GM18505 (cell line): Measurements from ENCODE around the gene CST4.
"Not testable (repeated sequence)": the region's sequence is repeated elsewhere in the genome, so short reads cannot be mapped to it uniquely, and the experiment has no call there.

Experiments used
- ATAC-seq: cut with Tn5 transposase; IDR thresholded peaks from one replicate; pipeline ENCODE4 v1.9.1; 2021; ENCODE audit not compliant: unreplicated experiment
- POLR2A ChIP-seq: IDR thresholded peaks from 4 replicates; pipeline ENCODE4 v1.6.1; 2011; ENCODE audit warnings: borderline replicate concordance; ENCODE audit not compliant: insufficient read depth, insufficient read length; ENCODE audit errors: extremely low read depth

The CST4 gene

GRCh38 chr20:23688684-23689398 lies at the start of gene CST4:
Gene CST4 (minus strand): TSS chr20:23689038. CDS start chr20:23688969, 69 bp downstream.
- ATAC-seq, result not testable (repeated sequence)

- ATAC-seq, result not testable (repeated sequence)
Observed at GRCh38 chr20:23735391-23735790, 46.6 kb upstream of the CST4 start.

GRCh38 chr20:23734949-23735348 lies 46.1 kb upstream of the CST4 start:
- ATAC-seq, result not testable (repeated sequence)

- not testable (repeated sequence) for ATAC-seq
Observed at GRCh38 chr20:23734440-23734839, 45.6 kb upstream of the CST4 start.

GRCh38 chr20:23727016-23727415 lies 38.2 kb upstream of the CST4 start:
- no peak for ATAC-seq

GRCh38 chr20:23725102-23725501 lies 36.3 kb upstream of the CST4 start:
- TF ChIP-seq POLR2A, result no peak
- ATAC-seq, result no peak

More at GRCh38 chr20:23727016-23727415, 38.2 kb upstream of the CST4 start:
- no peak for TF ChIP-seq POLR2A

- not testable (repeated sequence) for ATAC-seq
Observed at GRCh38 chr20:23723659-23724307, 34.9 kb upstream of the CST4 start.

- not testable (repeated sequence) for ATAC-seq
Observed at GRCh38 chr20:23722851-23723250, 34.0 kb upstream of the CST4 start.

GRCh38 chr20:23721962-23722361 lies 33.1 kb upstream of the CST4 start:
- TF ChIP-seq POLR2A, result no peak
- no peak for ATAC-seq

GRCh38 chr20:23719351-23719750 lies 30.5 kb upstream of the CST4 start:
- not testable (repeated sequence) for ATAC-seq

- ATAC-seq, result not testable (repeated sequence)
Observed at GRCh38 chr20:23711778-23712177, 22.9 kb upstream of the CST4 start.

- TF ChIP-seq POLR2A, result no peak
- no peak for ATAC-seq
Observed at GRCh38 chr20:23710771-23711170, 21.9 kb upstream of the CST4 start.

GRCh38 chr20:23705895-23706294 lies 17.1 kb upstream of the CST4 start:
- ATAC-seq, result no peak
- no peak for TF ChIP-seq POLR2A

- no peak for TF ChIP-seq POLR2A
- no peak for ATAC-seq
Observed at GRCh38 chr20:23702021-23702420, 13.2 kb upstream of the CST4 start.

GRCh38 chr20:23700931-23701330 lies 12.1 kb upstream of the CST4 start:
- no peak for ATAC-seq

More at GRCh38 chr20:23700931-23701330, 12.1 kb upstream of the CST4 start:
- no peak for TF ChIP-seq POLR2A
